ENCODE results near the gene ADCK1.
"Not testable (repeated sequence)": the region's sequence is repeated elsewhere in the genome, so short reads cannot be mapped to it uniquely, and the experiment has no call there.

ADCK1 gene

DNA sequence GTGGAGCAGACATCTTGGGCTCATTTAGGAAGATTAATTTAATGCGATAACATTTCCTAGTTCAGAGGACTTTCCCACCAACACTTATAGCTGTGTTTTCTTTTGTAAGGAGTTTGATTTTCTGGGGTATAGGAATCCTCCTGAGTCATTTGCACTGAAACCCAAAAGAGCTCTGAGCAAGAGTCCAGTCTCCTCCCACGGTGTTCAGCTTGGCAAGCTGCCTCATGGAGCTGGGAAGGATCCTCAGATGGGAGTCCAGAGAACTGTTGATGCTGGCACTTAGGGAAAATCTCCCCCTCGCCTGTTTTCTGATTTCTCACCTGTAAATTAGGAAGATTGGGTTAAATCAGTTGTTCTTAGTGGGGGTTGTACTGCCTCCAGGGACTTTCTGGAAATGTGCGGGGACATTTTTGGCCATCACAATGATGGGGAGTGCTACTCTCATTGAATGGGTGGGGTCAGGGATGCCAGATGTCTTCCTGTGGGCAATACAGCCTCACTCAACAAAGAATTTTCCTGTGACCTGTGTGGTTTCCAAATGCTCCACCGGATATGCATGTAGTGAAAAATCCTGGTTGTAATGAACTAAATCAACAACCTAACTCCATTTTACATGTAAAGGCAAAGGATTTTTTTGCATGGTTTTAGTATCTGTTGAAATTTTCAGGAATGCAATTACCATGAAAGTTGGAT lies 150.6 kb downstream of the ADCK1 start:
- DNase-seq (ENCODE audit: low read depth), result no peak

DNA sequence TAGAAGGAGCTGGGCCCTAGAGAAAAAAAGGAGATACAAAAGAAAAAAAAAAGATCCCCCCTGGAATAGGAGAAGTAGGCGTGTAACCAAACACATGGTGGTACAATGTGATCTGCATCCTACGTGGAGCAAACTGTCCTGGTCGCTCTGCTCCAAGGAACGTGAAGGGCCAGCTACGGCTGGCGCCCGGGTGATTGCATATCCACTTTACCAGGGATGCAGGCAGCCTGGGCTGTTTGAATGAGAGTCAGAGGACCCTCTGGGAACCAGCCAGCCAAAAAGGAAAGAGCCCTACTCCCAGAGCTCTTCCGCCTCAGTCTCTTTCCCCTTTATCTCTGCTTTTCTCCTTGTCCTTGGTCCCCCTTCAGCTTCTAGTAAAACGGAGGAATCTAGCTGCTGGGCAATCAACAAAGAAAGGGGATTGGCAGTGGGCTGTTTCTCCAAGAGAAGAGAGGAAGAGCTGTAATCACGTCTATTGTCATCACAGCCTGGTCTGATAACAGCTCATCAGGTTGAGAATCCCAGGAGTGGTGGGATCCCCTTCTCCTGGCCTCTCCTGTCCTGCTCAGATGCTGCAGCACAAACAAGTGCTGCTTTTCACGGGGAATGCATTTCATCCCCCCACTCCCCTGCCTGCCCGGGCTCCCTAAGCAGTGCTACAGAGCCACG lies 156.0 kb downstream of the ADCK1 start:
- DNase-seq (ENCODE audit: low read depth), result no peak

DNA sequence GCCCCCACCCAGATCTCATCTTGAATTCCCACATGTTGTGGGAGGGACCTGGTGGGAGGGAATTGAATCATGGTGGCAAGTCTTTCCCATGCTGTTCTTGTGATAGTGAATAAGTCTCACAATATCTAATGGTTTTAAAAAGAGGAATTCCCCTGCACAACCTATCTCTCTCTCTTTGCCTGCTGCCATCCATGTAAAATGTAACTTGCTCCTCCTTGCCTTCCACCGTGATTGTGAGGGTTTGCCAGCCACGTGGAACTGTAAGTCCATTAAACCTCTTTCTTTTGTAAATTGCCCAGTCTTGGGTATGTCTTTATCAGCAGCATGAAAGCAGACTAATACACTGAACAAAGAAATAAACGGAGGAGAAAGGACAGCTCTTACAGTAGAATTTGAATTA lies 159.8 kb downstream of the ADCK1 start:
- DNase-seq (ENCODE audit: low read depth), result not testable (repeated sequence)

DNA sequence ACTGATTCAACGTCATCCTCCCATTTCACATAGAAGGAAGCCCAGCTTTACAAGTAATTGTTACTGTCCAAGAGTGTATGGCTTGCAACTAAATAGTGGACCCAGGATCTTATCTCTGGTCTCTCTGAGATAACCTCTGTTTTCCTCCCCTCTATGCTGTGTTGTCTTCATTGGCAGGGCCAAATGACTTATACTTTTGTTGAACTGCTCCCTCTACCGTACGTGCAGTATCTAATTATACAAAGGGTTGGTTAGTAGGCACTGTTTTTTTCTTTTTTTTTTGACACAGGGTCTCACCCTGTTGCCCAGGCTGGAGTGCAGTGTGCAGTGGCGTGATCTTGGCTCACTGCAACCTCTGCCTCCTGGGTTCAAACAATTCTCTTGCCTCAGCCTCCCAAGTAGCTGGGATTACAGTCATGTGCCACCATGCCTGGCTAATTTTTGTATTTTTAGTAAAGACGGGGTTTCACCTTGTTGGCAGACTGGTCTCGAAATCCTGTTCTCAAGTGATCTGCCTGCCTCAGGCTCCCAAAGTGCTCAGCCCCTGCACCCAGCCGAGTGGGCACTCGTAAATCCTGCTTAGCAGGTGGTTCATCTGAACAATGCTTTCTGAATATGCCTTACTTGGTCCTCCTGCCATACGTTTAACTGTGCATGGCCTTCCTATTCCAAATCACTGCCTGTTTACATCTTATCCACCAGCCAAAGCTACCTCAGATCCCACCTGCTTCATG lies 162.1 kb downstream of the ADCK1 start:
- DNase-seq (ENCODE audit: low read depth), result no peak

DNA sequence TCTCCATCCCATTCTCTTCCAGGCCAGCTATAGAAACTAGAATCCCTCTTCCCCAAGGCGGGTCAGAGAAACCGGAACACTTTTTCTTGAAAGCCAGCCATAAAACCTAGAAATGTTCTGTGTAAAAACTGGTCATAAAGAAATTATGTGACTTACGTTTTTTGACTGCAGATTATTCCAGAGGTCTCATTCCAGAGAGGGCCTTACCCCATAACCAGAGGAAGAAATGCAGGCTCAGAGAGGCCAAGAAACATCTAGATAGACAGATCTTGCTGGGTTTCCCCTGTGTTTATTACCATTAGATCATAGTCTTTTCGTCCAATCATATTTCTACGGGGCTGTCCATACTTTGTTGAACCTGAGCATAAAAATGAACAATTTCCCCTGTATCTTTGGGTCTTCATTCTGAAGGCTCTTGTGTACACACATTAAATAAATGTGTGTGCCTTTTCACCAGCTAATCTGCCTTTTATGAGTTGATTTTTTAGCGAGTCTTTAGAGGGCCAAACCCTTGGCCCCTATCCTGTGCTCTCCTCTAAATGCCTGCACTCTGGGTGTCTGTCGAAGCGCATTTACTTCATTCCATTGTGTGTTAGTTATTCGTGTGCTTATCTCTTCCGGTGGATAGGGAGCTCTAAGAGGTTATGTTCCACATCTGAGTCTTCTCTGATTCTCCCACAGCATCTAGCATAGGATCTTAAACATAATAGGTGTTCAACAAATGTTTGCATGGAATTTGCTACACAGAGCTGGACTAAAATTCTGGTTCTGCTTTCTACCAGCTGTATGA lies 163.0 kb downstream of the ADCK1 start:
- DNase-seq (ENCODE audit: low read depth), result no peak

DNA sequence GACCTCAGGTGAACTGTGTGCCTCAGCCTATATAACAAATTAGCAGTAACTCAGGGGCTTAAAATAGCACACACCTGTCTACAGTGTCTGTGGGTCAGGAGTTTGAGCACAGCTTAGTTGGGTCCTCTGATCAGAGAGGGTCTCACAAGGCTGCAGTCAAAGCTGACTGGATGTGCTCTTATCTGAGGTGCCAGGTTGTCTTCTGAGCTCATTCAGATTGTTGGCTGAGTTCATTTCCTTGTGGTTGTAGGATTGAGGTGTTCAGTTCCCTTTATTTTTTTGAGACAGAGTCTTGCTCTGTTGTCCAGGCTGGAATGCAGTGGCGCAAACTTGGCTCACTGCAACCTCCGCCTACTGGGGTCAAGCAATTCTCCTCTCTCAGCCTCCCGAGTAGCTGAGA lies 164.7 kb downstream of the ADCK1 start:
- DNase-seq (ENCODE audit: low read depth), result no peak

DNA sequence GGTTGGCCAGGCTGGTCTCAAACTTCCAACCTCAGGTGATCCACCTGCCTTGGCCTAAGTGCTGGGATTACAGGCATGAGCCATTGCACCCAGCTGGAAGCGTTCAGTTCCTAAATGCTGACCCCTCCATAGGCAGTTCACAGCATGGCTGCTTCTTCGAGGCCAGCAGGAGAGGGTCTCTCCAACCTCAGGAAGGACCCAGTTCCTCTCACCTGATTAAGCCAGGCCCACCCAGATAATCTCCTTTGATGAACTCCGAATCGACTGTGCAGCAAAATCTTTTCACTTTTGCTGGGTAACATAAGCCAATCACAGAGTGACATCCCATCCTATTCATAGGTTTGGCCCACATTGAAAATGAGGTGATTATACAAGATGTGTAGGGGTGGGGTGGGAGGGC lies 165.1 kb downstream of the ADCK1 start:
- no peak for DNase-seq (ENCODE audit: low read depth)

DNA sequence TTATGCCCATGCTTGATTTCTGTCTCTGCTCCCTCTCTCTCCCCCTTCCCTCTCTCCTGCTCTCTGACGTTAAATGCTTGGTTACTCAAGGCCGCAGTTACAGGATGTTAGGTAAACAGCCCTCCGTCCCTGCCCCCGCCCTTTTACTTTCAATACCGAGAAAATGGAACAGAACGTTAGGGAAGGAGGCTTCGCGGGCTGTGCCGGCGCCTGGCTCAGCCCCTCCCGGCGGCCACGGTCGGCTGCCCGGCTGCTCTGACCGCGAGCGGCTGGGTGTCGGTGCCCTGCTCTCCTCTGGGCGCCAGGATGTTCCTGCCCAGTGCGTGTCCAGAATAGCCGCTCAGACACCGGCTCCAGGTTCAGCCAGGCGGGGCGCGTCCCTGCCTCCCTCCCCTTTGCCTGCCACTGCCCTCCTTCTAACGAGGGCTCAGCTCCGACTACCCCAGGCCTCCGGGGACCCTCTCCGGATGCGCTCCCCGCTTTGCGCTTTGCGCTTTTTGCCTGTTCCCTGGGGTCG lies 166.1 kb downstream of the ADCK1 start:
- DNase-seq (ENCODE audit: low read depth), result no peak

DNA sequence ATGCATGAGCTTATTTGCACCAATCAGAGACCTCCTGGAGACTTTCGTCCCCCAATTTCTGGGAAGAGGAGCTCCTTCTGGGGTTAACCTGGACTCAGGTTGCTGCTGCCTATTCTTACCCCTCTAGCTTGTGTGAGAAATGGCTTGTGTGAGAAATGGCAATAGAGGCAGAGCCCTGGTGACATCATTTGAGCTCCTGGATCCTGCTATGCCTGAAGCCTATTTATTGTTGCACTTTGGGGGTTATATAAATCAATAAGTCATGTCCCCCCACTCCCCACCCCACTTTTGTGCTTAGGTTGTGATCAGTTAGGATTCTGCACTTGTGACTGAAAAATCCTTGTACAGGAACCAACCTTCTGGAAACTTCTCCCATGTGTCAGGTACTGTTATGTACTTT lies 167.2 kb downstream of the ADCK1 start:
- DNase-seq (ENCODE audit: low read depth), result no peak

DNA sequence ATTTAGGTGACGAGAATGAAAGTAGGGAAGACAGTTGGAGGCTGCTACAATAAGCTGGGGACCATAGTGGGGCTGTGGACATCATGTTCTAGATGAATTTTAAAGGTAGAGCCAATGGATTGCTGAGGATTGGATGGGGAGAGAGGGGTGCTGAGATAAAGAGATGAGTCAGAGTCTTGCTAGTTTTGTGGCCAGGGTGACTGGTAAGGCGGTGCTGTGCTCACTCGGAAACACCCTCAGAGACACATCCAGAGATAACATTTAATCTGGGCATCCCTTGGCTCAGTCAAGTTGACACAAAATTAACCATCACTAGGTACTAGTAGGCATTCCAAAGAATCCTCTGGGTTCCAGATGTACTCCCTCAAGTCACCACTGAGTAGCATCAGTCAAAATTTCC lies 170.7 kb downstream of the ADCK1 start:
- DNase-seq (ENCODE audit: low read depth), result no peak

DNA sequence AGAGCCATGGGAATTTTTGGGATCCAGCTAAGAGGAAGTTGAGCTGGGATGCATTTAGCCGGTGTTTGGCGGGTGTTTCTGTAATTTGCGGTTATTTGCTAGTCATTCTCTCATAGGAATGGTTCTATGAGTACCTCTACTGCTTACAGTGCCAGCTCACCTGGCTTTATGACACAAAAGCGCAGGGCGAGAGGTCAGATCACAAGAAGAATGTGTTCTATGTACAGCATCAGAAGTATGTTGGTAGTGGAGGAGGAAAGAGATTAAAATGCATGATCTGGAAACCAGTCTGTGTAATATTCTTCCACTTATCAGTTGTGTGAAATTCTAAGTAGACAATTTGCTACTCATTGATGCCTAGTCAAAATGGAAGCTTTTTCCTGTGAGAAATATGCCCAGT lies 173.3 kb downstream of the ADCK1 start:
- no peak for DNase-seq (ENCODE audit: low read depth)

DNA sequence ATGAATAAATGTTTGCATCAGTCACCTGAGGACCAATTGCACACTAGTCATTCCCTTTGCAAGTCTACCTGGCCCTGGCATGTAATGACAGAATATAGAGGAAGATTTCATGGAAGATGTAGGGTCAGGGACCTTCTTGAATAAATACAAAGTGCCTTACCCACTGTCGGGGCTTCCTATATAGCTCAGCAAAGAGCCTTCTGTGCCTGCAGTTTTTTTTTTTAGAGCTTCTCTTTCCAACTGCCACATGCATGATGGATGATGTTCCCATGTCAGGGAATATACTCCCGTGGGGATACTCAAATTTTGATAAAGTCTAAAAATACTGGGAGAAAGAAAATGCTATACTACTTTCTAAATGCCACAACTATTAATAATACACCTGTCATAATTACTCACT lies 176.7 kb downstream of the ADCK1 start:
- no peak for DNase-seq (ENCODE audit: low read depth)

DNA sequence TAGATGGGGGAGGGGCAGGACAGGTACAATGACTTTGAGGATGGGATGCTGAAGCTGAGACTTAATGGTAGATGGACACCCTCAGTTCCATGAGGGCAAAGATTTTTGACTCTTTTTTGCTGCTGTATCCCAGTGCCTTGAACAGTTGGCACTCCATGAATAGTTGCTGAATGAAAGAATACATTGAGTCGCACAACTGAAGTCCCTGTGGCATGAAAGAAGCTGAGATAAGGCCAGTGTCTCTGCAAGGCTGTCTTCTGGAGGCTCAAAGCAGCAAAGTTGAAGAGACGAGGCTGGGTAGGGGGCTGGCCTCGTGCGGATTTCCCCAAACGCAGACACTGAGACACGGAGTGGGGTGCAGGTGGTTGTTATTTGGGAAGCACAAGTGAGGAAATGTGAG lies 179.3 kb downstream of the ADCK1 start:
- DNase-seq (ENCODE audit: low read depth), result no peak

DNA sequence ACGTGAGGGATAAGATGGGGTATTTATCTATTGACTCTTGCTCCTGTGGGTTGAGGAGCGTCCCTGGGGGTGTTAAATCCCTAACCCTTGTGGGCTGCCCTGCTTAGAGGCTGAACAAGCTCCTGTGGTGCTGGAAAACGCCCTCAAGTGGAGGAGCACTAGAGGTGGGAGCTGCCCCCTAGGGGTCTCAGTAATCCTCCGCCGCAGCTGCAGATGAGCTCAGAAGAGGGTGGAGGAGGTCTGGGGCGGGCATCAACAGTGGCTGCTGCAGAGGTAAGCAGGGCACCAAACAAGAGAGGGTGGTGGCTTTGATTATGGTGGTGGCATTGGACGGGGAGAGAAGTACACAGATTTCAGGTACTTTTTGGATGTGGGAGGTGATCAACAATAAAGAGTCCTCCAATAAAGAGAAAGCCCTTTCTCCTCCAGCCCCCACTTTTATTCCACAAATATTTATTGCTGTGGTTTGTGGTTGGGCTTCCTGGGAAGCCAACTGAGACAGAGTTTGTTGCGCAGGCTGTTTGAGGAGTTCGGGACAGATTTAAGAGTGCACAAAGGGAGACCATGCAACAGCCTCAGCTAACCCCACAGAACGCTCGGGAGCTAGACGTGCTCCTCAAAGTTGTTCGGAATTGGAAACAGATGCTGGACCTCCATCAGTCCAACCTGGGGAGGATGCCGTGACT lies 179.9 kb downstream of the ADCK1 start:
- no peak for DNase-seq (ENCODE audit: low read depth)

DNA sequence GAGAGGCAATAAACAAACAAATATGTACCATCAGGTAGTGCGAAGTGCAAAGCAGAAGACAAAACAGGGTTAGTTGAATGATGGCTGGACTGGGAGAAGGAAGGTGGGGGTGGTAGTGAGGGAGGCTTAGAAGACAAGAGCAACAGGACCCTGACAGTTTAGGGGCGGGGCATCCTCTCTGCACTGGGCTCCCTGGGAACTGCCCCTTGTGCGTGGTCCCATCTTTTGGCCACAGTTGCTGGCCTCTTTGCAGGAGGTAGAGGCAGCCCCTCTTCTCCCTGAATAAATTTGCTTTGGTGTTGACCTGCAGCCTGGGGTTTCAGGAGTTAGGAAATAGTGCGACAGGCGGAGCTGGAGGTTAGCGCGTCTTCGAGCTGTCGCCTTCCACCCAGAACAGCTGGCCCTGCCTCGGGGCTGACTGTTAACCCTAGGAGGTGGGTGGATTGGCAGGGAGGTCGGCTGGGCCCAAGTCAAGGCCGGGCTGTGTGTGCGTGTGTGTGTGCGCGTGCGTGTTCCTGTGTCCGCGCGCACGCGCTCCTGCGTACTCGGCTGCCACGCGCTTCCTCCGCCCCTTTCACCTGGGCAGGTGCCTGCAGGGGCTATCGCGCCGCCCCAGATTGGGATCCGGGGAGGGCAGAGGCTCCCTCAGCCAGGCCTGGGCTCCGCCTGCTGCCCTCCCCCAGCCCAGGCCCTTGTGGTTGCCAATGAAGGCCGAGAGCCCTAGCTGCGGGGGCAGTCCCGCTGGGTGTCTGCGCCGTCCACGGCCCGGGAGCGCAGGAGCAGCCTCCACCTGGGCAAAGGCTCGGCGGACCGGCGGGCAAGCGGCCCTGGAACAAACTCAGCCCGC lies 180.8 kb downstream of the ADCK1 start:
- no peak for DNase-seq (ENCODE audit: low read depth)

Data from CMK (cell line).